ENCODE measurements around the gene DLGAP1. TPM values are rescaled to one million over a fixed set of nuclear protein-coding genes. Genes with fewer than 3 reads are reported as not detected.

Gene DLGAP1
- total and polyA plus RNA-seq, 2 of the 13 experiments (the other 11 are each of a cell fraction or from before 2014, with no cell fraction given): 0.01 TPM; not detected in 1

DNA sequence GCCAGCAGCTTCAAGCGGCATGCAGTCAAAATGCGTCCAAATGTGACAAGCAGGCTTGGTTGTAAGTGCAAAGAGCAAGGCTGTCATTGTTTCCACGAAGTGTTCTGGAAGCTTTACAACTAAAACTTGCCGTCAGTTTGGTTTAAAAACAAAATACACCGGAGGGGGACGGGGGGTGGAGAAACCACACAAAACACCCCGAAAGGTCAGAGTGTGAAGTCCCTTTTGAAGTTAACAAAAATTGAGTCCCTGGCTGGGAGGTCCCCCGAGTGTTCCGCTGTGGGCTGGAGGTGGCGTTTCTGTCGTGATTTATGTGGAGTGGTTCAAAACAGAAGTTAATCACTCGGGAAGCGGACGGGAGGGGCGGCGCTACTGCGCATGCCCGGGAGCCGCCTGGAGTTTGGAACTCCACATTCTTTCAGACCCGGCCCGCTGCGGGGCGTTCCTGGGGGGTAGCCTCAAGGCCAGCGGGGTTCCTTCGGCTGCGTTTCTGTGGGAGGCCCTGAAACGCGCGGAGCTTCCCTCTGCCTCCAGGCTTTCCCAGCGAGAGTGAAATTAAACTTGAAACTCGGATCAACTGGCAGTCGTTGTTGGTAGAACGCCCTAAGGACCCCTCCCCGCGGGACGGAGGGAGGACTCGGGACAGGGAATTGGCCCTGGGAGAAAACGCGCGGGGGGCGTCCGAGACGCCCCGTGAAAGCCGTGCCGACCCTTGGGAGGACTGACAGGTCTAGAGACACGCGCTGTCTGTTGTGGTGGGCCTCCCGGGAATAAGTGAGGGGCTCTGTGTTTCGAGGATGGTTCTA is 1003.7 kb downstream of the DLGAP1 start (continued):
- TF ChIP-seq MAZ (IDR thresholded peaks at IDR 0.05; ENCODE audit: borderline replicate concordance, low read depth, low read length): peak; percentile 21; the same call in 1 of the 2 replicates
- no peak; the same call in 1 of the 2 replicates for TF ChIP-seq MAZ (CRISPR knock-in tag; IDR thresholded peaks at IDR 0.05; ENCODE audit: low read depth)
- no peak for TF ChIP-seq BORCS8-MEF2B (CRISPR knock-in tag; IDR thresholded peaks at IDR 0.05)
- TF ChIP-seq, protein P1, sequence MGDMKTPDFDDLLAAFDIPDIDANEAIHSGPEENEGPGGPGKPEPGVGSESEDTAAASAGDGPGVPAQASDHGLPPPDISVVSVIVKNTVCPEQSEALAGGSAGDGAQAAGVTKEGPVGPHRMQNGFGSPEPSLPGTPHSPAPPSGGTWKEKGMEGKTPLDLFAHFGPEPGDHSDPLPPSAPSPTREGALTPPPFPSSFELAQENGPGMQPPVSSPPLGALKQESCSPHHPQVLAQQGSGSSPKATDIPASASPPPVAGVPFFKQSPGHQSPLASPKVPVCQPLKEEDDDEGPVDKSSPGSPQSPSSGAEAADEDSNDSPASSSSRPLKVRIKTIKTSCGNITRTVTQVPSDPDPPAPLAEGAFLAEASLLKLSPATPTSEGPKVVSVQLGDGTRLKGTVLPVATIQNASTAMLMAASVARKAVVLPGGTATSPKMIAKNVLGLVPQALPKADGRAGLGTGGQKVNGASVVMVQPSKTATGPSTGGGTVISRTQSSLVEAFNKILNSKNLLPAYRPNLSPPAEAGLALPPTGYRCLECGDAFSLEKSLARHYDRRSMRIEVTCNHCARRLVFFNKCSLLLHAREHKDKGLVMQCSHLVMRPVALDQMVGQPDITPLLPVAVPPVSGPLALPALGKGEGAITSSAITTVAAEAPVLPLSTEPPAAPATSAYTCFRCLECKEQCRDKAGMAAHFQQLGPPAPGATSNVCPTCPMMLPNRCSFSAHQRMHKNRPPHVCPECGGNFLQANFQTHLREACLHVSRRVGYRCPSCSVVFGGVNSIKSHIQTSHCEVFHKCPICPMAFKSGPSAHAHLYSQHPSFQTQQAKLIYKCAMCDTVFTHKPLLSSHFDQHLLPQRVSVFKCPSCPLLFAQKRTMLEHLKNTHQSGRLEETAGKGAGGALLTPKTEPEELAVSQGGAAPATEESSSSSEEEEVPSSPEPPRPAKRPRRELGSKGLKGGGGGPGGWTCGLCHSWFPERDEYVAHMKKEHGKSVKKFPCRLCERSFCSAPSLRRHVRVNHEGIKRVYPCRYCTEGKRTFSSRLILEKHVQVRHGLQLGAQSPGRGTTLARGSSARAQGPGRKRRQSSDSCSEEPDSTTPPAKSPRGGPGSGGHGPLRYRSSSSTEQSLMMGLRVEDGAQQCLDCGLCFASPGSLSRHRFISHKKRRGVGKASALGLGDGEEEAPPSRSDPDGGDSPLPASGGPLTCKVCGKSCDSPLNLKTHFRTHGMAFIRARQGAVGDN (CRISPR knock-in tag; IDR thresholded peaks at IDR 0.05): peak; percentile 53
- TF ChIP-seq ZNF282 (IDR thresholded peaks at IDR 0.05; ENCODE audit: partially characterized antibody): no peak
- TF ChIP-seq POLR2AphosphoS5 (IDR thresholded peaks at IDR 0.05; ENCODE audit: low read depth, low read length): peak; percentile 51
- 0 out of 2 replicates have a peak, but pooled peaks have one; percentile 16 for TF ChIP-seq TMF1 (CRISPR knock-in tag; IDR thresholded peaks at IDR 0.05; ENCODE audit: low read depth)
- TF ChIP-seq ZNF790 (CRISPR knock-in tag; IDR thresholded peaks at IDR 0.05; ENCODE audit: borderline replicate concordance): peak; percentile 16; the same call in 1 of the 2 replicates
- TF ChIP-seq, protein P2, sequence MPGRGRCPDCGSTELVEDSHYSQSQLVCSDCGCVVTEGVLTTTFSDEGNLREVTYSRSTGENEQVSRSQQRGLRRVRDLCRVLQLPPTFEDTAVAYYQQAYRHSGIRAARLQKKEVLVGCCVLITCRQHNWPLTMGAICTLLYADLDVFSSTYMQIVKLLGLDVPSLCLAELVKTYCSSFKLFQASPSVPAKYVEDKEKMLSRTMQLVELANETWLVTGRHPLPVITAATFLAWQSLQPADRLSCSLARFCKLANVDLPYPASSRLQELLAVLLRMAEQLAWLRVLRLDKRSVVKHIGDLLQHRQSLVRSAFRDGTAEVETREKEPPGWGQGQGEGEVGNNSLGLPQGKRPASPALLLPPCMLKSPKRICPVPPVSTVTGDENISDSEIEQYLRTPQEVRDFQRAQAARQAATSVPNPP (CRISPR knock-in tag; IDR thresholded peaks at IDR 0.05): no peak
- TF ChIP-seq ADNP (CRISPR knock-in tag; IDR thresholded peaks at IDR 0.05): no peak
- TF ChIP-seq ZNF292 (CRISPR knock-in tag; IDR thresholded peaks at IDR 0.05; ENCODE audit: borderline replicate concordance, low read depth): 0 out of 2 replicates have a peak, but pooled peaks have one; percentile 40
- TF ChIP-seq, protein P3, sequence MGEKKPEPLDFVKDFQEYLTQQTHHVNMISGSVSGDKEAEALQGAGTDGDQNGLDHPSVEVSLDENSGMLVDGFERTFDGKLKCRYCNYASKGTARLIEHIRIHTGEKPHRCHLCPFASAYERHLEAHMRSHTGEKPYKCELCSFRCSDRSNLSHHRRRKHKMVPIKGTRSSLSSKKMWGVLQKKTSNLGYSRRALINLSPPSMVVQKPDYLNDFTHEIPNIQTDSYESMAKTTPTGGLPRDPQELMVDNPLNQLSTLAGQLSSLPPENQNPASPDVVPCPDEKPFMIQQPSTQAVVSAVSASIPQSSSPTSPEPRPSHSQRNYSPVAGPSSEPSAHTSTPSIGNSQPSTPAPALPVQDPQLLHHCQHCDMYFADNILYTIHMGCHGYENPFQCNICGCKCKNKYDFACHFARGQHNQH (CRISPR knock-in tag; IDR thresholded peaks at IDR 0.05): peak; percentile 63
- TF ChIP-seq, protein P4, sequence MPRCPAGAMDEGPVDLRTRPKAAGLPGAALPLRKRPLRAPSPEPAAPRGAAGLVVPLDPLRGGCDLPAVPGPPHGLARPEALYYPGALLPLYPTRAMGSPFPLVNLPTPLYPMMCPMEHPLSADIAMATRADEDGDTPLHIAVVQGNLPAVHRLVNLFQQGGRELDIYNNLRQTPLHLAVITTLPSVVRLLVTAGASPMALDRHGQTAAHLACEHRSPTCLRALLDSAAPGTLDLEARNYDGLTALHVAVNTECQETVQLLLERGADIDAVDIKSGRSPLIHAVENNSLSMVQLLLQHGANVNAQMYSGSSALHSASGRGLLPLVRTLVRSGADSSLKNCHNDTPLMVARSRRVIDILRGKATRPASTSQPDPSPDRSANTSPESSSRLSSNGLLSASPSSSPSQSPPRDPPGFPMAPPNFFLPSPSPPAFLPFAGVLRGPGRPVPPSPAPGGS (CRISPR knock-in tag; IDR thresholded peaks at IDR 0.05): 0 out of 2 replicates have a peak, but pooled peaks have one; percentile 9
- TF ChIP-seq ARNT2 (CRISPR knock-in tag; IDR thresholded peaks at IDR 0.05; ENCODE audit: low read depth): peak; percentile 40; the same call in 1 of the 2 replicates
- TF ChIP-seq FOXO1 (CRISPR knock-in tag; IDR thresholded peaks at IDR 0.05): no peak
- peak; percentile 71; the same call in 1 of the 2 replicates for TF ChIP-seq ZNF879 (CRISPR knock-in tag; IDR thresholded peaks at IDR 0.05)
- no peak for TF ChIP-seq SOX6 (IDR thresholded peaks at IDR 0.05)
- TF ChIP-seq SOX6 (CRISPR knock-in tag; IDR thresholded peaks at IDR 0.05): peak; percentile 28; the same call in 1 of the 2 replicates
- peak; percentile 55; the same call in 1 of the 2 replicates for TF ChIP-seq HNRNPL (IDR thresholded peaks at IDR 0.05; ENCODE audit: low read depth, low read length)
- TF ChIP-seq, protein P5, sequence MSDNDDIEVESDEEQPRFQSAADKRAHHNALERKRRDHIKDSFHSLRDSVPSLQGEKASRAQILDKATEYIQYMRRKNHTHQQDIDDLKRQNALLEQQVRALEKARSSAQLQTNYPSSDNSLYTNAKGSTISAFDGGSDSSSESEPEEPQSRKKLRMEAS (IDR thresholded peaks at IDR 0.05): 0 out of 2 replicates have a peak, but pooled peaks have one; percentile 0

Data from HepG2 (cell line).